ENCODE measurements around the gene PDIA2. TPM values are rescaled to one million over a fixed set of nuclear protein-coding genes. Genes with fewer than 3 reads are reported as not detected.

PDIA2 gene
- total and polyA plus RNA-seq, 2 donors (not counting 3 experiments of a cell fraction or from before 2014, with no cell fraction given), result 0.63 TPM; not detected in 1

GRCh38 chr16:317583-317982 is 34.6 kb downstream of the PDIA2 start:
- no TSS peak for BruUV-seq (replicated peaks)
- POLR2A ChIA-PET, result no interaction called here
- H3K4me1 ChIP-seq (ENCODE audit: control insufficient read depth, extremely low read depth, insufficient read depth, low read length), result no peaks in the 10 kb centered on the region
- CTCF ChIA-PET, result no interaction called here
- peaks cover 52% of the 10 kb centered on the region for H3K79me2 ChIP-seq (ENCODE audit: control insufficient read depth, insufficient read depth, low read length)
- no peaks in the 10 kb centered on the region for H4K20me1 ChIP-seq (replicated peaks; ENCODE audit: control insufficient read depth, extremely low read depth, insufficient read depth, low read length)
- H3K4me2 ChIP-seq (ENCODE audit: insufficient read depth, low read length), result no peak overlapping the region
- no peaks in the 10 kb centered on the region for H3K9me1 ChIP-seq (replicated peaks; ENCODE audit: control insufficient read depth, extremely low read depth, insufficient read depth, low read length)
- no peak for DNase-seq (ENCODE audit: low read depth, low spot score)
- peaks cover 2 to 19% of the 10 kb centered on the region in 2 experiments for H3K36me3 ChIP-seq (ENCODE audit: control insufficient read depth in 2 of 2, extremely low read depth in 1 of 2, insufficient read depth in 2 of 2, low read length in 2 of 2)
- no peaks in the 10 kb centered on the region for H3K9me3 ChIP-seq (replicated peaks; ENCODE audit: control insufficient read depth, insufficient read depth, low read length)
- no peak overlapping the region for H3K9ac ChIP-seq (replicated peaks; ENCODE audit: extremely low read depth, insufficient read depth, low read length)
- H3K27ac ChIP-seq (ENCODE audit: insufficient read depth, low read depth, low read length), result no peak overlapping the region
- TF ChIP-seq, protein P1, sequence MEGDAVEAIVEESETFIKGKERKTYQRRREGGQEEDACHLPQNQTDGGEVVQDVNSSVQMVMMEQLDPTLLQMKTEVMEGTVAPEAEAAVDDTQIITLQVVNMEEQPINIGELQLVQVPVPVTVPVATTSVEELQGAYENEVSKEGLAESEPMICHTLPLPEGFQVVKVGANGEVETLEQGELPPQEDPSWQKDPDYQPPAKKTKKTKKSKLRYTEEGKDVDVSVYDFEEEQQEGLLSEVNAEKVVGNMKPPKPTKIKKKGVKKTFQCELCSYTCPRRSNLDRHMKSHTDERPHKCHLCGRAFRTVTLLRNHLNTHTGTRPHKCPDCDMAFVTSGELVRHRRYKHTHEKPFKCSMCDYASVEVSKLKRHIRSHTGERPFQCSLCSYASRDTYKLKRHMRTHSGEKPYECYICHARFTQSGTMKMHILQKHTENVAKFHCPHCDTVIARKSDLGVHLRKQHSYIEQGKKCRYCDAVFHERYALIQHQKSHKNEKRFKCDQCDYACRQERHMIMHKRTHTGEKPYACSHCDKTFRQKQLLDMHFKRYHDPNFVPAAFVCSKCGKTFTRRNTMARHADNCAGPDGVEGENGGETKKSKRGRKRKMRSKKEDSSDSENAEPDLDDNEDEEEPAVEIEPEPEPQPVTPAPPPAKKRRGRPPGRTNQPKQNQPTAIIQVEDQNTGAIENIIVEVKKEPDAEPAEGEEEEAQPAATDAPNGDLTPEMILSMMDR (IDR thresholded peaks at IDR 0.05; ENCODE audit: extremely low read depth in 1 of 2, insufficient read depth in 1 of 2, low read depth in 1 of 2, low read length in 2 of 2), result no peak
- no peak for TF ChIP-seq POLR2A (IDR thresholded peaks at IDR 0.05; ENCODE audit: low read depth, low read length)
- no peak for TF ChIP-seq JUN (IDR thresholded peaks at IDR 0.05; ENCODE audit: borderline replicate concordance, insufficient read depth, insufficient read length, low read depth)
- no peak for TF ChIP-seq MYC (IDR thresholded peaks at IDR 0.05; ENCODE audit: low read depth, low read length)
- TF ChIP-seq FOS (IDR thresholded peaks at IDR 0.05; ENCODE audit: borderline replicate concordance, insufficient read depth, low read length), result no peak
- TF ChIP-seq POLR2AphosphoS5 (IDR thresholded peaks at IDR 0.05; ENCODE audit: insufficient read depth, low read depth, low read length), result no peak
- TF ChIP-seq EZH2 (IDR thresholded peaks at IDR 0.05; ENCODE audit: borderline replicate concordance, low read depth, low read length, severe bottlenecking), result no peak
- no peak for TF ChIP-seq GATA2 (IDR thresholded peaks at IDR 0.05; ENCODE audit: insufficient read depth, insufficient read length, low read depth, low read length)
- TF ChIP-seq, protein P2, sequence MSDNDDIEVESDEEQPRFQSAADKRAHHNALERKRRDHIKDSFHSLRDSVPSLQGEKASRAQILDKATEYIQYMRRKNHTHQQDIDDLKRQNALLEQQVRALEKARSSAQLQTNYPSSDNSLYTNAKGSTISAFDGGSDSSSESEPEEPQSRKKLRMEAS (IDR thresholded peaks at IDR 0.05; ENCODE audit: insufficient read depth, insufficient read length), result no peak
- dilution Hi-C loops (cut with MboI; ENCODE audit: extremely low pct_ligation_motif_present, low sequenced_read_pairs) (no loop called here), intact Hi-C loops (cut with micrococcal nuclease) (no loop called here)
- no peak overlapping the region for H2AFZ ChIP-seq (ENCODE audit: low read depth, low read length)
- no peak for FAIRE-seq
- H3K4me3 ChIP-seq (replicated peaks in 1 of 3; ENCODE audit: insufficient read depth in 1 of 3, low read depth in 1 of 3, low read length in 3 of 3), result no peak overlapping the region
- H3K27me3 ChIP-seq (ENCODE audit: control insufficient read depth in 2 of 2, insufficient read depth in 2 of 2, low read length in 2 of 2), result no peaks in the 10 kb centered on the region
